GM19328 (cell line): Measurements from ENCODE around the gene IL4.

ENCODE experiments used
- ATAC-seq: cut with Tn5 transposase; IDR thresholded peaks from one replicate; pipeline ENCODE4 v1.9.1; 2021; ENCODE audit warnings: mild to moderate bottlenecking, moderate library complexity; ENCODE audit not compliant: unreplicated experiment

The IL4 gene

DNA sequence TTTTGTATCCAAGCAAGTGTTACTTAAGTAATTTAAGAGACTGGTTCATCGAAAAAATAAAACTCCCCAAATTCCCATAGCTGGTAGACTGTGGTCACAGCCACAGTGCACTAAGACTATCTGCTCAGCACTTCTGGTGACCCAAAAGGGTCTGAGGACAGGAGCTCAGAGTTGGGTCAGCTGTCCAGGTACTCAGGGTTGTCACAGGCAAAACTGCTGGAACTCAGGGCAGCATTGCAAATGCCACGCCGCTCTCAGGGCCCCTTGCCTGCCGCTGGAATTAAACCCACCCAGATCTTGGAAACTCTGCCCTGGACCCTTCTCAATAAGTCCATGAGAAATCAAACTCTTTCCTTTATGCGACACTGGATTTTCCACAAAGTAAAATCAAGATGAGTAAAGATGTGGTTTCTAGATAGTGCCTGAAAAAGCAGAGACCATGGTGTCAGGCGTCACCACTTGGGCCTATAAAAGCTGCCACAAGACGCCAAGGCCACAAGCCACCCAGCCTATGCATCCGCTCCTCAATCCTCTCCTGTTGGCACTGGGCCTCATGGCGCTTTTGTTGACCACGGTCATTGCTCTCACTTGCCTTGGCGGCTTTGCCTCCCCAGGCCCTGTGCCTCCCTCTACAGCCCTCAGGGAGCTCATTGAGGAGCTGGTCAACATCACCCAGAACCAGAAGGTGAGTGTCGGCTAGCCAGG lies 16.0 kb upstream of the IL4 start, which contains the start of gene IL13:
TSS of gene IL13 (plus strand) at position 498 of the 705 bp plus-strand sequence. CDS start at position 512, 14 bp downstream.
- no peak for ATAC-seq

DNA sequence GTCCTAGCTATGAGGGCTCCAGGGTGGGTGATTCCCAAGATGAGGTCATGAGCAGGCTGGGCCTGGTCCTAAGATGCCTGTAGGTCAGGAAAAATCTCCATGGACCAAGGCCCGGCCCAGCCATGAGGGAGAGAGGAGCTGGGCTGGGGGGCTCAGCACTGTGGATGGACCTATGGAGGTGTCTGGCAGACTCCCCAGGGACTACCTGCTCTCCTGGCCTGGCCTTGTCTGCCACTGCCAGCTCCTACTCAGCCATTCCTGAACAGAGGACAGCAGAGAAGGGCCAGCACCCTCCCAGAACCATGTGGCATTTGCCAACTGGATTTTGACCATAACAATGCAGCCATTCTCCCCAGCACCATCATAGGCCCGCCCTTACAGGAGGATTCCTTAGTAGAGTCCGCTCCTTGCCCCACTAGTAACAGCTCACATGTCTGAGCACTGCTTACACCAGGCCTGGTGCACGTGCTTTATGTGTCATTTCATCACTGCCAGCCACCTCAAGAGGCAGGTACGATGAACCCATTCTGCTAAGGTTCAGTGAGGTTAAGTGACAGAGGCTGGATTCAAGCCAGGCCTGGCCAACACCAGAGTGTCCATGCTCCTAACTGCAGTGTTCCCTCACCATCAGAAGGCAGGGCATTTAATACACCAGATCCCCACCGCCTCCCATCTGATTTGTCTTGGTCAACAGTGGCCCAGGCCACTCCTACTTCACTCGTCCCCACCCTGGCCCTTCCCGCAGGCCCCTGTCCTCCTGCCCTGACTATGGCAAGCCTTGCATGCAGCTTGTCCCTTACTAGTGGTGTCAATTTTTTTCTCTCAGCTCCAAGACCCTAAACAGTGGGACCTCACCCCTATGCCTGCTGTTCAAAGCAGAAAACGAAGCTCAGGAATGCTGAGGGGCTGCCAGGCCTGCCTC lies 15.1 kb upstream of the IL4 start:
- no peak for ATAC-seq

DNA sequence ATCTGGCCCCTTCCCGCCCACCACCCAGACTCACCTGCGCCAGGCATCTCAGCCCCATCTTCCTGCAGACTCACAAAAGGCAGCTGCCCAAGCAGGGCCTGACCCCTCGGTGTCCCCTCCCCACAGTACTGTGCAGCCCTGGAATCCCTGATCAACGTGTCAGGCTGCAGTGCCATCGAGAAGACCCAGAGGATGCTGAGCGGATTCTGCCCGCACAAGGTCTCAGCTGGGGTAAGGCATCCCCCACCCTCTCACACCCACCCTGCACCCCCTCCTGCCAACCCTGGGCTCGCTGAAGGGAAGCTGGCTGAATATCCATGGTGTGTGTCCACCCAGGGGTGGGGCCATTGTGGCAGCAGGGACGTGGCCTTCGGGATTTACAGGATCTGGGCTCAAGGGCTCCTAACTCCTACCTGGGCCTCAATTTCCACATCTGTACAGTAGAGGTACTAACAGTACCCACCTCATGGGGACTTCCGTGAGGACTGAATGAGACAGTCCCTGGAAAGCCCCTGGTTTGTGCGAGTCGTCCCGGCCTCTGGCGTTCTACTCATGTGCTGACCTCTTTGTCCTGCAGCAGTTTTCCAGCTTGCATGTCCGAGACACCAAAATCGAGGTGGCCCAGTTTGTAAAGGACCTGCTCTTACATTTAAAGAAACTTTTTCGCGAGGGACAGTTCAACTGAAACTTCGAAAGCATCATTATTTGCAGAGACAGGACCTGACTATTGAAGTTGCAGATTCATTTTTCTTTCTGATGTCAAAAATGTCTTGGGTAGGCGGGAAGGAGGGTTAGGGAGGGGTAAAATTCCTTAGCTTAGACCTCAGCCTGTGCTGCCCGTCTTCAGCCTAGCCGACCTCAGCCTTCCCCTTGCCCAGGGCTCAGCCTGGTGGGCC lies 13.9 kb upstream of the IL4 start:
- ATAC-seq, result no peak

DNA sequence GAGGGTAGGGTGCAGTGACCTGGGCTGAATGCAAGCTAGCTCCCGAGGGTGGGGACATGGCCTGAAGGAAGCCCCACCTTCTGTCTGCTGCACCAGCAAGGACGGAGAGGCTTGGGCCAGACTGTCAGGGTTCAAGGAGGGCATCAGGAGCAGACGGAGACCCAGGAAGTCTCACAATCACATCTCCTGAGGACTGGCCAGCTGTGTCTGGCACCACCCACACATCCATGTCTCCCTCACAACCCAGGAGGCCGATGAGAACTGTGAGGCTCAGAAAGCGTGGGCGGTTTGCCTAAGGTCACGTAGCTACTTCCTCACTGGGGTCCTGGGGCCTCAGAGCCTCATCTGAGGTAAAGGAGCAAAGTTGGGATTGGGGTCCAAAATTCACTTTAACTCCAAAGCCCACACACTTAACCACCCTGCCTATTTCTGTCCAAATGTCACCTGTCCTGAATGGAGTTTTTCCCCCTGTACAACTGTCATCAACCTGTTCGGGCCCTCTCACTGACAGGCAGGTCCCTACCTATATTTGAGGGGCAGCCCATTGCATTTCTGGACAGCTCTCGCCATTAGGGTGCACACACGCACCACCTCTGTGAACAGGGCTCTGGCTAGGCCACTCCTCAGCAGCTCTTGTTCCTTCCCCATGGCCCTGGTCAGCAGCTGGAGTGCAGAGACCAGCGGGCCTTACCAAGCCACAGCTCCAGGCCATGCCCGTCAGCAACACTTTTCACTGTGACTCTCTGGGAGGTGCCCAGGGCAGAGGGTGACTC lies 12.4 kb upstream of the IL4 start:
- no peak for ATAC-seq

DNA sequence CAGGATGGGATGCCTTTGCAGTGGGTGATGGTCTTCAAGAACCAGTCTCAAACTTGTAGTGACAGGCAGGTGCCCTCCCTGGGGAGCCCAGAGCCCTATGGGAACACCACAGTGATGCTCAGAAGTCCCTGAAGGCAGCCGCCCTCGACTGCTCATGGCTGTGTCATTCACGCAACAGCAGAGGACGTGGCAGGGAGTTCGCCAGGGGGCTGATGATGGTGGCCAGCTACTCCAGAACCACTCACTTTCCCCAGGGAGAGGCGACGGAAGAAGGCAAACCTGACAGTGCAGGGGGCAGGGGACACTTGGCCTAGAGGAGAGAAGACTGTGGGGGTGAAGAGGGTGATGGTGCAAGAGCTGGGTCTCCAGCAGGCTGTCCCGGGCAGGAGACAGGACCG lies 11.8 kb upstream of the IL4 start:
- ATAC-seq, result no peak

DNA sequence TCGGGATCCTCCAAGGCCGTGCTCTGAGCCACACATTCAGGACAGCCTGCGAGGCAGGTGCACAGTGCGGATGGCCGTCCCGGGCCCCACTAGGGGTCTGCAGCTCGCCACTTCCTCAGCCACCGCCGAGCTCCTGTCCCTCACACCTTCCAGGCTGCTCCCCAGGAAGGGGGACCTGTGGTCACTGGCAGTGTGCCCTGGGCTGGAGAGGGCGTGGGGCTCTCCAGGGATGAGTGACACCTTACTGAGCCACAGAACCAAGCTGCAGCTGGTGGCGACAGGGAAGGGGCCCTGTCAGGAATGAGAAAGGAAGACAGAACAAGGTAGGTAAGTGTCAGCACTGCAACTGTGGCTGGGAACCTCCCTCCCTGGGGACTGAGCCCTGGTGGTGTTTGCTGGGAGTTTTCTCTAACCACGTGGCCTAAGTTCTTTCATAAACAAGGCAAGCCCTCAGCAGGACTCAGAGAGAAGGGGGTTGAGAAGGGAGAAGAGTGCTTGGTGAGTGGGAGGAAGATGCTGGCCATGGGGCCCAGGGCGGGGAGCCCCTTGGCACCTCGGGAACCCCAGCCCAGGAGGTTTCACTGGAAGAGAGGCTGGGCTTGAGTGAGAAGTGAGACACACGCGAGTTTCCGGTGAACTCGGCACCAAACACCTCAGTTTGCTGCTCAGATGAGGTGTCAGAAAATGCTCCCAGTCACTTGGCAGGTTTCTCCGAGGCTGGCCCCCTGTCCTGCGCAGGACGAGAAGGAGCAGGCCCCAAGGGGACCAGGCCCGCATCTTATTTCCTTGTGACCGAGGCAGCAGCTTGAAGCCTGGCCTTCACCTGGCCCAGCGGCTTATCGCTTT lies 10.6 kb upstream of the IL4 start:
- ATAC-seq, result peak; percentile 59

DNA sequence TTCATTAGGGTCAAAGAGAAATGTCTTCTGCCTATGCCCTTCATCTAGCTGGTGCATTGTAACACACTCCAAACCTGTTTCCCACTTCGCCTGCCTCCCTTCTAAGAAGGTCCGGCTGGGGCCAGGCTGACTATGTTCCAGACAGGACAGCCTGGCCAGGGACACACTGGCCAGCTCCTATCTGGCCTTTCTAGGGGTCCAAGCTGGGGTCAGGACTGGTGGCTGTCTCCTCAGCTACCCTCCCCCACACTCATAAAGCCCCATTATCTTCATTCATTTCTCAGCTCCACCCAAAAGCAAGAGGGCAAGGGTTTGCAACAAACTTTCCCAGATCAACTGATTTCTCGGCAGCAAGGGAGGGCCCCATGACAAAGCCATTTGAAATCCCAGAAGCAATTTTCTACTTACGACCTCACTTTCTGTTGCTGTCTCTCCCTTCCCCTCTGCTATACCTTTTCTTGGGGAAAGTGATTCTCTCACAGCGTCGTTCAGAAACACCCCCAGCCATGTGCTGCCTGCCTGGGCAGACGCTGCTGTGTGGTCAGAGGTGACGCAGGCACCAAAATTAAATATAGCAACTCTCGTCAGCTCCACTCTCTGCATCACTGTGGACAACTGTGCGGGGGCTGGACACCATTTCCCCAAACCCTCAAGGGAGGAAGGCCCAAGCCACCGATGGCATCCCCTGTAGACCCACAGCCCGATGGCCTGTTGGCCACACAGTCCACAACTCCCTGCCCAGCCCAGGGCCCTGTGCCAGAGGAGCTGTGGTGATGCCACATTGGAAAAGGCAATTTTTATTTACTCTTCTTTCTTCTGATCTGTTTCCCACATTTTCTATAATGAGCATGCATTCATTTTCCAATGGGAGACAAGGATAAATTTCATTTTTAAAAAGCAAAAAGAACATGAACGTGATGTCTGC lies 9.8 kb upstream of the IL4 start:
- no peak for ATAC-seq

DNA sequence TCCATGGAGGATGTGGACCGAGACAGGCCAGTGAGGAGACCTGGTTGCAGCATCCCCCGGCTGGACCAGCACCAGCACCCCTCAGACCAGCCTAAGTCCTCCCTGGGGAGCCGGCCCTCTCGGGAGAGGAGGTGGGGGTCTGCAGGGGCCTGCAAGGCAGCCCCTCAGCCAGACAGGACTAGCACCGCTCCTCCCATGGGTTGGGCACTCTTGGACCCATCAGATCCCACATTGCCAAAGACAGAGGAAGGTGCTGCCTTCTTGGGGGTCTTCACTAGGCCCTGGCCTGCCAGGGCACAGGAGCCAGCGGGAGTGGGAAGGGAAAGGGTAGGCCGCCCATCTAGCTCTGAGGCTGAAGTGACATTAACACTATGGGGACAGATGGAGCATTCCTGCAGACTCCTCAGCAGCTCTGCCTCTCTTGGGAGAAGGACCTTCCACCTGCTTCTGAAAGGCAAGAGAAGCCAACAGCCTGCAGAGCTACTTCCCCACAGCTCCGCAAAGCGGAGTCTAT lies 9.0 kb upstream of the IL4 start:
- ATAC-seq, result no peak

DNA sequence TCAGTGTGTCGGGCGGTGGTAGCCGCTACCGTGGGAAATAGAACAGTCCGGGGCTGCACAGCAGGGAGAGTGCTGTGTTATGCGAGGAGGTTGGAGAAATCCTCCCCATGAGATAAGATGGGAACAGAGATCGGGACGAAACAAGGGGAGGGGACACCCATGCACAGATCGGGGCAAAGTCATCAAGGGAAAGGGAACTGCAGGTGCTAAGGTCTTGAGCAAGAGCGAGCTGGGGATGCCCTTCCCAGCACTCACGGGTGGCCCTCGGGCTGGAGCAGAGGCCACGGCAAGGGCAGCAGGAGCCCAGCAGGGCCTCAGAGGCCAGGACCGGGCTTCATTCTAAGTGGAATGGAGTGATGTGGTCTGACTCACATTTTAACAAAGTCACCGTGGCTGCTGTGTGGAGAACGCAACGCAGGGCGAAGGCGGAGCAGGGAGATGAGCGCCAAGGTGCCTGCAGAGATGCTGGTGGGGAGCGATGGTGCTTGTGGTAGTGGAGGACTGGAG lies 8.2 kb upstream of the IL4 start:
- ATAC-seq, result no peak

DNA sequence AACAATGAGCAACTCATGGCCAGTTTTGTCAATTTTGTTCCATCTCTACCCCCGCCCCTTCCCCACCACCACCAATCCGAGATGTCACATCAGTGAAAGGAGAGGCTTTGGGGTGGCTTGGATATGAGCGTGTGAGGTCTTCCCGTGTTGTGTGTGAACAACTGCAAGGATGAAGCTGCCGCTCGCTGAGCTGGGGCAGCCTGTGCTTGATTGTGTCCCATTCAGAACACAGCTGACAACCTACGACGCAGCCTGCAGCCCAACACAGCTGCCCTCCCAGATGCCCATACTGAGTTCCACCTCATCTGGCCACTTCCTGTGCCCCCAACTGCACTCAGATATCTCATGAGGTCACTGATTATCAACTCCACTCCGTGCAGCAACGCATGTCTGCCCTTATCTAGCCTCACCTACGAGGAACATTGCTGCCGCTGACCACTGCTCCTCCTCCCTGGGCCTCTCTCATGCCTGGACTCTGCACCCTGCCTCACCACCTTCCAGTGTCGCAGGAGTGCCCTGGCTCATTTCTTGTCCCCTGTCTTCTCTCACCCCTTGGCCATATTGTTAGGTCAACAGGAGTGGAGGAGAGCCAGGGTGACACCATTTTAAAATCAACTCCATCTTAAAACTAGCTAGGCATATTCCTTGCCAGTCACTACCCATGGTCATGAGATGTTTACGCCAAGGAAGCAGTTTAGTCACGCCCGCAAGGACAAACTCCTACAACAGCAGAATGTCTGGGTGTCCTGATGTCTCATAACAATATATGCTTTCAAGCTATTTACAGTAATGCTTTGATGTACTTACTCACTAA lies 7.3 kb upstream of the IL4 start:
- ATAC-seq, result no peak

DNA sequence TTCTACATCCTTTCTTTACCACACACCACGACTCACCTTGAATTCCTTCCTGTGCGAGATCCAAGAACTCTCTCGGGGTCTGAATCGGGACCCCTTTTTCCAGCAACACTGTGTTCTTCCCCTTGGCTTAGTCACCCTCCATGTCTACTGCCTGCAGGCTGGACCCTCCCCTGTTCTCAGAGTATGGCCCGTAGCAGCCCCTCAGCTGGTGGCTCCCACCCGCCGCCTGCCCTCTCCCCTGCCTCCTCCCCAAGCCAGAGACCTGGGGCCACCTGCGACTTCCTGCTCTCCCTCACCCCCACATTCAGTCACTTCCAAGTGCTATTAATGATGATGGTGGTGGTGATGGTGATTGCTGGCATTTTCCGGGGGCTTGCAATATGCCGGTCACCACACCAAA lies 6.5 kb upstream of the IL4 start:
- ATAC-seq, result no peak

DNA sequence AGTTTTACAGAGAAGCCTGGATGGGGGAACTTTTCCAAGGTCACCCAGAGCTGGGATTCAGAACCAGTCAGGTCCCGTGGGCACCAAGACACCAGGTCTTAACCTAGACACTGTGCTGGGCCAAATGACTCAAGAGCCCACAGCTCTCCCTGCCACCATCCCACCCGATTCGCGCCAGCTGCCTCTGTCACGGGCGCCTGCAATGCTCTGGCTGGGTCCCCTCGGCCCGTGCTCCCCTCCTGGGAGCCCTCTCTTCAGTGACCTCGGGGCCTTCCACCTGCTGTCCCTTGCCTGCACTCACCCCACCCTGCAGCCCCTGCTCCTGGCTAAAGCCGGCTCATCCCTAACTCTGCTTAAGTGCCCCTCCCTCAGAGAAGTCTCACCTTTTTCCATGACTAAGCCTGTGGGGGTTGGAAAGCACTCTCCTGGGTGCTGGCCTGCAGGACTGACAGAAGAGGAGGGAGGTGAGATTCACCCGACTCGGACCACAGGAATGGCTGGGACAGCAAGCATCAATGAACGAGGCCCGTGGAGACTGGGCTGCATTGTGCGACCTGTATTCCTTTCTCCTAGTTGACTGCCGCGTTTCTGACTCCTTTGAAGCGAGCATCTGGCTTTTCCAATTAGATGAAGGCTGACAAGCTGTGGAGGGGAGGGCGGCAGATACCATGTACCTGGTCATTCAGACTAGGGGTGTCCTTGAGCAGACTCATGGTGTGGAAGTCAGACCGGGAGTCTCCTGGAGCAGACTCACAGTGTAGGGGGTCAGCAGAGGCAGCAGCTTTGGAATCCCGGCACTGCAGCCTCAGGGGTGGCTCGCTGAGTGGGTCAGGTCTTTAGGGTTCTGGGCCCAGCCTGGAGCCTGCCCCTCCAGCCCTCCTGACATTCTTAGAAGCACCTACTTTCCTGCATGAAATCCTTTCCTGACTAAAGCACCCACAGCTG lies 5.8 kb upstream of the IL4 start:
- ATAC-seq, result no peak

DNA sequence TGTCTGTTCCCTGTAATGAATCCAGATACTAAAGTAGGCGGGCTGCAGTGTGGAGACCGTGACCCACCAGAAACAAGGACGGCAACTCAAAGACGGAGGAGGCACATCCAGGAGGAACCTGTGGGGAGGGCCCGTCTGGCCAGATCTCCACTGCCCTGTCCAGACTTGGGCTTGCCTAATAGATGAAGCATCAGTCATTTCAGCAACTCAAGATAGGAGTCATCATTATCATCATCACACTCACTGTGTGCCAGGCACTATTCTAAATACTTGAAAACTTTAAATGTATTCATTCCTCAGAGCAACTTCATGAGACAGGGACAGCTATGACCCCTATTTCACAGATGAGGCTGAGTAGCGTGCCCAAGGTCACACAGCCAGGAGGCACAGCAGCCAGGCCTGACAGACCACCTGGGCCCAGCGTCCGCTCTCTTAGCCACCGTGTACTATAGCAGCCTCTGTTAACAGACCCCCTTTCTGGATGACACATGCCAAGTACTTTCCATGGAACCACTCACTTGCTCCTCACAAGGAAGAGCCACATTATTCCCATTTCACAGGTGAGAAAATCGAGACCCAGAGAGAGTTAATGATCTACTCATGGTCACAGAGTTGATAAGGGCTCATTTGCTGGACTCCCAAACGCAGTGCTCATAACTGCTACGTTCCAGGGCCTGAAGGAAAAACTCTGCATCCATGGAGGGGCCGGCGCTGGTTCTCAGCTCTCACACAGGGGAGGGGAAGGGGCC lies 4.9 kb upstream of the IL4 start:
- no peak for ATAC-seq

DNA sequence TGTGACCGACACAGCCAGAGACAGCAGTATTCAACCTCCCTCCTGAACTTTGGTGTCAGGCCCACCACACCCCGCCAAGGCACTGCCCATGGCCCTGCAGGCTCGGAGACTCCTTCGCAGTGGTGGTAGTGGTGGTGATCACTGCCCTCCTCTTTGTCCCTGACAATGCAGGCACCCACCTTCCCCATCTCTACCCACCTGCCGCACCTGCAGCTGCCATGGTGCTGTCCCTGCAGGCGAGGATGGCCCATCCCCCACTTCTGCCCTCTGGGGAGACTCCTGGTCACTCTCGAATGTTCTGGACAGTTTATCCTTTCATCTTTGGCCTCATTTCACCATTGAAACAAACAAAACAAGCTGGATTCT lies 4.4 kb upstream of the IL4 start:
- ATAC-seq, result no peak
